GM18909 (cell line): ENCODE results near the gene VCPKMT.
A peak's percentile ranks its signal among the peaks of the same experiment; 100 is the strongest.
"Not testable (repeated sequence)": the region's sequence is repeated elsewhere in the genome, so short reads cannot be mapped to it uniquely, and the experiment has no call there.

Experiments
- ATAC-seq: cut with Tn5 transposase; IDR thresholded peaks from one replicate; pipeline ENCODE4 v1.9.1; 2021; ENCODE audit warnings: mild to moderate bottlenecking; ENCODE audit not compliant: unreplicated experiment, poor library complexity

The VCPKMT gene

GRCh38 chr14:50093496-50093895 lies 22.9 kb downstream of the VCPKMT start:
- ATAC-seq, result no peak

- no peak for ATAC-seq
Measured at GRCh38 chr14:50092006-50092555, 24.3 kb downstream of the VCPKMT start.

- no peak for ATAC-seq
Measured at GRCh38 chr14:50091240-50091913, 25.0 kb downstream of the VCPKMT start.

GRCh38 chr14:50089208-50089607 lies 27.2 kb downstream of the VCPKMT start:
- no peak for ATAC-seq

- no peak for ATAC-seq
Measured at GRCh38 chr14:50088731-50089130, 27.6 kb downstream of the VCPKMT start.

- ATAC-seq, result no peak
Measured at GRCh38 chr14:50088117-50088515, 28.3 kb downstream of the VCPKMT start.

- no peak for ATAC-seq
Measured at GRCh38 chr14:50087341-50088116, 28.8 kb downstream of the VCPKMT start.

- ATAC-seq, result no peak
Measured at GRCh38 chr14:50086321-50086711, 30.1 kb downstream of the VCPKMT start.

GRCh38 chr14:50085570-50086320 lies 30.6 kb downstream of the VCPKMT start:
- peak; percentile 61 for ATAC-seq

GRCh38 chr14:50084666-50085065 lies 31.7 kb downstream of the VCPKMT start:
- ATAC-seq, result no peak

- peak; percentile 41 for ATAC-seq
Measured at GRCh38 chr14:50083467-50084337, 32.7 kb downstream of the VCPKMT start.

- peak; percentile 81 for ATAC-seq
Measured at GRCh38 chr14:50082784-50083466, 33.4 kb downstream of the VCPKMT start.

GRCh38 chr14:50082308-50082742 lies 34.0 kb downstream of the VCPKMT start:
- ATAC-seq, result no peak

- not testable (repeated sequence) for ATAC-seq
Measured at GRCh38 chr14:50079103-50079502, 37.3 kb downstream of the VCPKMT start.

- ATAC-seq, result not testable (repeated sequence)
Measured at GRCh38 chr14:50073663-50074062, 42.7 kb downstream of the VCPKMT start.

GRCh38 chr14:50072395-50072794 lies 44.0 kb downstream of the VCPKMT start:
- ATAC-seq, result no peak

GRCh38 chr14:50070840-50071548 lies 45.4 kb downstream of the VCPKMT start:
- no peak for ATAC-seq

GRCh38 chr14:50070230-50070629 lies 46.1 kb downstream of the VCPKMT start:
- ATAC-seq, result no peak

GRCh38 chr14:50069325-50069724 lies 47.0 kb downstream of the VCPKMT start:
- no peak for ATAC-seq
